Cardiac atrium fibroblast (primary cell): Measurements from ENCODE around the gene IL26. TPM values are rescaled to one million over a fixed set of nuclear protein-coding genes. Genes with fewer than 3 reads are reported as not detected.

Source experiments
- total RNA-seq: library from RNA; depleted of rRNA; stranded (reverse); fragments of >200 nt; gene quantifications from 2 replicates; pipeline ENCODE4 v1.2.3, GENCODE V29; 2015

The IL26 gene, protein sequence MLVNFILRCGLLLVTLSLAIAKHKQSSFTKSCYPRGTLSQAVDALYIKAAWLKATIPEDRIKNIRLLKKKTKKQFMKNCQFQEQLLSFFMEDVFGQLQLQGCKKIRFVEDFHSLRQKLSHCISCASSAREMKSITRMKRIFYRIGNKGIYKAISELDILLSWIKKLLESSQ
- 0.32 TPM in 1 of 2 replicates, not detected in the other for total RNA-seq

DNA sequence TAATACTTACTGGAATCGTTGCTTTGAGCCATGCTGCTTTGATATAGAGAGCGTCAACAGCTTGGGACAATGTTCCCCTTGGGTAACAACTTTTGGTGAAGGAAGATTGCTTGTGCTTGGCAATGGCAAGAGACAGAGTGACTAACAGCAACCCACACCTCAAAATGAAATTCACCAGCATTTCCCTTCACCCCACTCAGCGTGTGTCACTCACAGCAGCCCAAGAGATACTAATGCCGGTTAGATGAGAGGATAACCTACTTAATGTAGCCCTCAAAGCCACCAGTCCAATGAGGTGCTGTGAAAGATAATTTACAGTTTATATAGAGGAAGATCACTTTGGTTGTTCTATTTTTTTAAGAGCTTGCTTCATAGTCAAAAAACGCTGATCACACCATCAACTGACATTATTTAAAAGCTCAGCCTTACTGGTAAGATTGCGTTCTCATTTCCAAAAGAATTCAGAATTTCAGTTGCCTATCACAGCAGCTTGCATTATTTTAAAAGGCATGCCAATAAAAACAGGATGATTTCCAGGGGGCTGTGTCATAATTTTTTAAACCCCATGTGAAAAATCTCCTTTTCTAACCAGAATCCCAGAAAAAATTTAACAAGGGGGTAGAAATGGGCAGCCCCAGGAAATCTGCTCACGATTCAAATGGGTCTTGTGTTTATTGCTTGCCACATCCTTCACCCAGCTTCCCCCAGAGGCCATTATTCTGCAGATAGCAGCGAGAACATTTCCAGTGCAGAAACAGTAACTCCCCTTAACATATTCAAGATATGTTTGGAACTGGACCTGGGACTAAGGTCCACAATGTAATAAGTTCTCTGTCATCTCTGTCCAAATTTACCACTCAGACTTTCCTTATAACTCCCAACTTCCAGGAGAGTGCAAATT is at the start of gene IL26:
Gene IL26, minus strand, starts transcription at position 235 of the 901 bp plus-strand sequence. Its CDS starts 54 bp downstream, at position 181.

DNA sequence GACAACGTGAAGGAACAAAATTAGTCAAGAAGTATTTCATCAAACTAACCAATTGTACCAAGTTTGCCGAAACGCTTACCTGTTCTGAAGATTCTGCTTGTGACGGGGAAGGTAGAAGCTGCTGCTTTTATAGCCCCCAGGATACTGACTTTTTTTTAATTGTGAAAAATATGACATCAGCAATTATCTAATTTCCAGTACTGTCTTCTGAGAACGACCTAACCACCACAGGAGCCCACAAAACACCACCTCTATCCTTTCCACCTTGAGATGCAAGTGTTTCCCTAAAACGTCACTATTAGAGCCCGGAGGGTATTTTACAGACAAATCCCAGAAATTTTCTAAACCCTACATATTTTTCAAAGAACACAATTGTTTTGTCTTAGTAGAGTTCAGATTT is 27.9 kb upstream of the IL26 start, which contains the start of gene IL22:
Gene IL22, minus strand, starts transcription at position 101 of the 400 bp plus-strand sequence. CDS start 156 bp downstream, outside the sequence.

DNA sequence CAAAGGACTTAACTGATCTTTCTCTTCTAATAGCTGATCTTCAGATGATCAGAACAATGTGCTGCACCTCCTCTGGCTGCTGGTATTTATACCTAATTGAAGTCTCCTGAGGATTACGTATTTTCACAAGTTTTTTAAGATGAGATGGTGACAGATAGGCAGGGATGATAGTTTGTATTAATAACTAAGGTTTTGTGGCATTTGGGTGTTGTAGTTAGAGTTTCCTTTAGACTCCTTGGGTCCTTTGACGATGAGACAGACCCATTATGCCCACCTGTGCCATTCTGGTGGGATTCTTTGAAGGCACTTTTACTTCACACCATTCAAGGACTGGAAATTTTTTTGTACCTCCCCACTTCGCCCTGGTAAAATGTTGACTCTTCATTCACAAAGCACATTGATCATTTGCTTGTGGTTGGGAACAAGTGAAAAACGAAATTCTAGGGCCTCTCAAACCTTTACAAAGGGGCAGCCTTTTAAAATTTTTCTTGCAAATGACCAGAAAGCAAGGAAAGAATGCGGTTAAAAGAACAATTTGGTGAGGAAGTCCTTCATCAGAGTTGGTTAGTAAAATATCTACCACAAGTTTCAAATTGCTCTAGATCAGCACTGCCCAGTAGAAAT is 65.8 kb downstream of the IL26 start, which contains the start of gene IFNG:
Gene IFNG, minus strand, starts transcription at position 60 of the 624 bp plus-strand sequence. CDS start 125 bp downstream, outside the sequence.

Other genes with a start within 250 kb of the IL26 start
- gene IFNG-AS1, start 236.4 kb downstream of the IL26 start, total RNA-seq: not detected in 2 replicates
- not detected in 2 replicates for gene IFNG, start 66.1 kb downstream of the IL26 start, total RNA-seq
- not detected in 2 replicates for gene IL22, start 27.8 kb upstream of the IL26 start, total RNA-seq
- gene MDM1, start 106.6 kb upstream of the IL26 start, total RNA-seq: 3.1 and 3.6 TPM in 2 replicates